Endodermal cell (in vitro differentiated cells): ENCODE data around the gene OR13F1. TPM values are rescaled to one million over a fixed set of nuclear protein-coding genes. Genes with fewer than 3 reads are reported as not detected.

ENCODE experiments used
- DNase-seq: peaks from one replicate; pipeline ENCODE4 v3.0.0-alpha.2; 2017
- H3K27ac ChIP-seq: 2 replicates; pipeline ENCODE4 v1.5.1; 2013; ENCODE audit warnings: mild to moderate bottlenecking, low read depth, low read length, moderate library complexity
- H3K27me3 ChIP-seq: 2 replicates; pipeline ENCODE4 v1.6.1; 2013; ENCODE audit warnings: mild to moderate bottlenecking, low read length, moderate library complexity; ENCODE audit not compliant: insufficient read depth, control insufficient read depth, poor library complexity, severe bottlenecking
- H3K36me3 ChIP-seq: 2 replicates; pipeline ENCODE4 v1.7.0; 2013; ENCODE audit warnings: mild to moderate bottlenecking, low read length, moderate library complexity; ENCODE audit not compliant: control insufficient read depth, insufficient read depth
- H3K4me1 ChIP-seq: one replicate; pipeline ENCODE4 v1.7.0; 2013; ENCODE audit warnings: low read length; ENCODE audit not compliant: control insufficient read depth, insufficient read depth
- H3K4me3 ChIP-seq: 2 replicates; pipeline ENCODE4 v1.5.1; 2013; ENCODE audit warnings: mild to moderate bottlenecking, low read length, moderate library complexity
- H3K9ac ChIP-seq: 2 replicates; pipeline ENCODE4 v1.6.1; 2013; ENCODE audit warnings: mild to moderate bottlenecking, low read length, moderate library complexity; ENCODE audit not compliant: poor library complexity, severe bottlenecking; ENCODE audit errors: extremely low read depth
- H3K9me3 ChIP-seq: 2 replicates; pipeline ENCODE4 v1.6.1; 2013; ENCODE audit warnings: mild to moderate bottlenecking, low read length, moderate library complexity; ENCODE audit not compliant: control insufficient read depth
- H3K27ac Mint-ChIP-seq: 2 replicates; pipeline ENCODE4 v1.8.0; 2020; ENCODE audit warnings: mixed read lengths
- H3K27me3 Mint-ChIP-seq: 2 replicates; pipeline ENCODE4 v1.8.0; 2021; ENCODE audit warnings: mild to moderate bottlenecking, mixed read lengths; ENCODE audit not compliant: insufficient read depth
- H3K36me3 Mint-ChIP-seq: 2 replicates; pipeline ENCODE4 v1.8.0; 2020; ENCODE audit warnings: low read depth, mixed read lengths
- H3K4me1 Mint-ChIP-seq: 2 replicates; pipeline ENCODE4 v1.8.0; 2020; ENCODE audit warnings: mixed read lengths
- H3K4me3 Mint-ChIP-seq: 2 replicates; pipeline ENCODE4 v1.8.0; 2020; ENCODE audit warnings: mild to moderate bottlenecking, moderate library complexity, mixed read lengths
- H3K9me3 Mint-ChIP-seq: 2 replicates; pipeline ENCODE4 v1.8.0; 2020; ENCODE audit warnings: mild to moderate bottlenecking, mixed read lengths
- CTCF ChIP-seq: fragments of 200-600 bp; sonication (generic); conservative IDR thresholded peaks from 2 replicates; pipeline ENCODE4 v1.5.0; 2021; ENCODE audit warnings: antibody characterized with exemption, mild to moderate bottlenecking
- WGBS, 2 experiments: methylation state at CpG; one replicate each; pipeline versions ENCODE4 v1.1.5 to v1.1.7; 2013; ENCODE audit warnings: missing lambda C conversion rate in 2 of 2, mixed read lengths in 1 of 2; ENCODE audit not compliant: insufficient coverage in 1 of 2, insufficient read length in 1 of 2; 5-methylcytosine and 5-hydroxymethylcytosine counted together
- total RNA-seq, 2 donors: library from RNA; stranded (reverse); fragmentation: NEBNext Ultra II Directional in 1 of 2; extraction: Animal tissue kit (Norgen Biotek cat#: 25700) in 1 of 2; gene quantifications; 2 replicates in 1 of 2; 3 replicates in 1 of 2; pipeline ENCODE4 v1.2.1, GENCODE V29; 2021

OR13F1 gene
- total RNA-seq, 2 donors from 2014 or later = not detected

- Mint-ChIP-seq H3K9me3 (peaks cover 9% of the 10 kb centered on the region), H3K4me3 (no peak overlapping the region), H3K27me3 (no peaks in the 10 kb centered on the region), H3K36me3 (no peaks in the 10 kb centered on the region), H3K27ac (no peak overlapping the region), H3K4me1 (peaks cover 12% of the 10 kb centered on the region)
- WGBS, 2 experiments = 17 to 43% methylated on average over 1 to 2 of the region's 3 CpGs
- no peaks in the 10 kb centered on the region for H3K9me3 ChIP-seq
- H3K4me1 ChIP-seq = no peaks in the 10 kb centered on the region
- TF ChIP-seq CTCF = peak; percentile 77
- H3K27me3 ChIP-seq = no peaks in the 10 kb centered on the region
- DNase-seq = no peak
- H3K27ac ChIP-seq = no peak overlapping the region
- H3K4me3 ChIP-seq = no peak overlapping the region
- H3K9ac ChIP-seq = no peak overlapping the region
- no peaks in the 10 kb centered on the region for H3K36me3 ChIP-seq
These were observed 9.3 kb upstream of the OR13F1 start for GRCh38 chr9:104494808-104495207.

GRCh38 chr9:104503440-104503839 is 623 bp upstream of the OR13F1 start:
- H3K27me3 ChIP-seq = no peaks in the 10 kb centered on the region
- TF ChIP-seq CTCF = no peak

GRCh38 chr9:104506565-104506964 is 2.5 kb downstream of the OR13F1 start:
- Mint-ChIP-seq H3K4me3 (no peak overlapping the region), H3K4me1 (no peaks in the 10 kb centered on the region), H3K9me3 (no peaks in the 10 kb centered on the region), H3K27me3 (peaks cover 16% of the 10 kb centered on the region), H3K36me3 (no peaks in the 10 kb centered on the region), H3K27ac (no peak overlapping the region)
- no peak overlapping the region for H3K4me3 ChIP-seq
- DNase-seq = no peak
- no peaks in the 10 kb centered on the region for H3K4me1 ChIP-seq
- no peak overlapping the region for H3K9ac ChIP-seq
- no peaks in the 10 kb centered on the region for H3K9me3 ChIP-seq
- H3K36me3 ChIP-seq = no peaks in the 10 kb centered on the region
- no peaks in the 10 kb centered on the region for H3K27me3 ChIP-seq
- no peak for TF ChIP-seq CTCF
- no peak overlapping the region for H3K27ac ChIP-seq

More at GRCh38 chr9:104503440-104503839, 623 bp upstream of the OR13F1 start:
- H3K9me3 ChIP-seq = no peaks in the 10 kb centered on the region
- Mint-ChIP-seq H3K4me3 (no peak overlapping the region), H3K27ac (no peak overlapping the region), H3K4me1 (peaks cover 9% of the 10 kb centered on the region), H3K9me3 (no peaks in the 10 kb centered on the region), H3K27me3 (peaks cover 13% of the 10 kb centered on the region), H3K36me3 (no peaks in the 10 kb centered on the region)
- H3K4me1 ChIP-seq = no peaks in the 10 kb centered on the region
- DNase-seq = no peak
- no peak overlapping the region for H3K9ac ChIP-seq
- no peaks in the 10 kb centered on the region for H3K36me3 ChIP-seq
- H3K4me3 ChIP-seq = no peak overlapping the region
- no peak overlapping the region for H3K27ac ChIP-seq
